Astrocyte (in vitro differentiated cells and primary cell): ENCODE measurements around the gene CRYBA4. TPM values are rescaled to one million over a fixed set of nuclear protein-coding genes. Genes with fewer than 3 reads are reported as not detected.

ENCODE experiments used
- DNase-seq: peaks from one replicate; pipeline ENCODE4 v3.0.0-alpha.2; 2010; ENCODE audit warnings: low read depth
- FAIRE-seq: peaks from 2 replicates; lab custom pipeline; 2011; peaks lifted over from hg19 to GRCh38; lab: Jason Lieb, UNC
- H2AFZ ChIP-seq: 2 replicates; pipeline ENCODE4 v1.6.0; 2012; ENCODE audit warnings: low read depth, low read length, inconsistent platforms
- H3K27ac ChIP-seq: 2 replicates; pipeline ENCODE4 v1.5.1; 2011; ENCODE audit warnings: low read depth, low read length, inconsistent platforms
- H3K27me3 ChIP-seq: 2 replicates; pipeline ENCODE4 v1.6.0; 2011; ENCODE audit warnings: low read length, inconsistent platforms; ENCODE audit not compliant: insufficient read depth
- H3K36me3 ChIP-seq: 2 replicates; pipeline ENCODE4 v1.5.1; 2011; ENCODE audit warnings: low read length, inconsistent platforms; ENCODE audit not compliant: insufficient read depth
- H3K4me1 ChIP-seq: 2 replicates; pipeline ENCODE4 v1.5.1; 2011; ENCODE audit warnings: low read length, inconsistent platforms; ENCODE audit not compliant: insufficient read depth
- H3K4me2 ChIP-seq: 2 replicates; pipeline ENCODE4 v1.6.0; 2012; ENCODE audit warnings: low read length, inconsistent platforms
- H3K4me3 ChIP-seq: 2 replicates; pipeline ENCODE4 v1.5.1; 2011; ENCODE audit warnings: low read depth, mild to moderate bottlenecking, low read length, inconsistent platforms; ENCODE audit not compliant: insufficient read depth
- H3K79me2 ChIP-seq: 2 replicates; pipeline ENCODE4 v1.6.0; 2012; ENCODE audit warnings: mild to moderate bottlenecking, low read length, inconsistent platforms; ENCODE audit not compliant: insufficient read depth
- H3K9ac ChIP-seq: 2 replicates; pipeline ENCODE4 v1.6.0; 2012; ENCODE audit warnings: mild to moderate bottlenecking, low read length, inconsistent platforms
- H3K9me3 ChIP-seq: 2 replicates; pipeline ENCODE4 v1.5.1; 2012; ENCODE audit warnings: low read depth, mild to moderate bottlenecking, low read length, inconsistent platforms; ENCODE audit not compliant: insufficient read depth
- H4K20me1 ChIP-seq: 2 replicates; pipeline ENCODE4 v1.6.0; 2012; ENCODE audit warnings: low read length, inconsistent platforms; ENCODE audit not compliant: insufficient read depth
- H3K27ac Mint-ChIP-seq: one replicate; pipeline ENCODE4 v1.8.0; 2021; ENCODE audit warnings: mild to moderate bottlenecking, mixed read lengths; ENCODE audit not compliant: unreplicated experiment
- H3K27me3 Mint-ChIP-seq: one replicate; pipeline ENCODE4 v1.8.0; 2021; ENCODE audit warnings: low read depth, mixed read lengths; ENCODE audit not compliant: unreplicated experiment
- H3K36me3 Mint-ChIP-seq: one replicate; pipeline ENCODE4 v1.8.0; 2021; ENCODE audit warnings: low read depth, mixed read lengths; ENCODE audit not compliant: unreplicated experiment
- H3K4me1 Mint-ChIP-seq: one replicate; pipeline ENCODE4 v1.8.0; 2021; ENCODE audit warnings: low read depth, mixed read lengths; ENCODE audit not compliant: unreplicated experiment
- H3K4me3 Mint-ChIP-seq: one replicate; pipeline ENCODE4 v1.8.0; 2021; ENCODE audit warnings: mild to moderate bottlenecking, moderate library complexity, mixed read lengths; ENCODE audit not compliant: unreplicated experiment
- H3K9me3 Mint-ChIP-seq: one replicate; pipeline ENCODE4 v1.8.0; 2021; ENCODE audit warnings: mild to moderate bottlenecking, mixed read lengths; ENCODE audit not compliant: unreplicated experiment
- EZH2 ChIP-seq: IDR thresholded peaks from 2 replicates; pipeline ENCODE4 v1.6.1; 2012; ENCODE audit warnings: mild to moderate bottlenecking, low read length, inconsistent platforms; ENCODE audit not compliant: insufficient read depth
- total RNA-seq: library from RNA; stranded (reverse); gene quantifications from 2 replicates; pipeline ENCODE4 v1.2.1, GENCODE V29; 2021
- TF ChIP-seq, protein P1 (sequence below): IDR thresholded peaks from 2 replicates; pipeline ENCODE4 v1.5.1; 2011; ENCODE audit warnings: low read depth, mild to moderate bottlenecking, inconsistent platforms, low read length, moderate library complexity; ENCODE audit not compliant: insufficient read depth

The CRYBA4 gene
- total RNA-seq, 1 donor from 2014 or later: 1.1 TPM

DNA sequence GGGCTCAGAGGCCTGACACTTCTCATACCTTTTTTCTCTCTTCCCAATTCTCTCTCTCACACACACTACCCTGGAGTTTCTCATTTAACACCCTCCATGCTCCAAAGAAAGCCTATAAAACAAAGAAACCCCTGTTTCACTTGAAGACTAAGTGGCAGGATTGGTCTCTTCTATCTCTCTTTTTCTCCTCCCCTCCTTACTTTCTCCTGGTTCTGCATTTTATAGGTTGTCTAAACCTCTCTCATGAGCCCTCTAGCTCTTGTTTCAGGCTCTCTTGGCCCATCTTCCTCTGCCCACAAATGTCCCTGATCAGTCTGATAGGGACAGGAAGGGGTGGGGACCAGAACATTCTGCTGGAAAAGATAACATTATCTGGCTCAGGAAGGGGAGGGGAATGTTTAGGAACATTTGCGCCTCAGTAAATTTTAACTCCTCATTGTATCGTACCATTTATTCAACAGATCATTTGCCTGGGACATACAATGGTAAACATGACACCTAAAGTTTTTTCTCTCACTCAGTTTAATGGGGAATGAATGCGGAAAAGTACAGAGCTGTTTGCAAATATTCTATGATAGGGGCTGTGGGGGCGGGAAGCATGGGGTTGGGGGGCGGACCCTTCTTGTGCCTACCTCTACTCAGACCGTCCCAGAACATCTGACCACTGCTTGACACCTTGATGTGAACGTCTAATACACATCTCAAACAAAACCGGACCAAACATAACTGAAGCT is 10.8 kb downstream of the CRYBA4 start:
- peaks cover 5% of the 10 kb centered on the region for H3K27me3 Mint-ChIP-seq
- Histone ChIP-seq H2AFZ (no peak overlapping the region), H3K36me3 (no peaks in the 10 kb centered on the region), H3K4me2 (no peak overlapping the region), H3K9ac (no peak overlapping the region), H3K27ac (no peak overlapping the region), H3K4me3 (no peak overlapping the region), H3K9me3 (no peaks in the 10 kb centered on the region), H4K20me1 (no peaks in the 10 kb centered on the region), H3K79me2 (no peaks in the 10 kb centered on the region), H3K4me1 (no peaks in the 10 kb centered on the region), H3K27me3 (peaks cover 2% of the 10 kb centered on the region)
- TF ChIP-seq, protein P1, sequence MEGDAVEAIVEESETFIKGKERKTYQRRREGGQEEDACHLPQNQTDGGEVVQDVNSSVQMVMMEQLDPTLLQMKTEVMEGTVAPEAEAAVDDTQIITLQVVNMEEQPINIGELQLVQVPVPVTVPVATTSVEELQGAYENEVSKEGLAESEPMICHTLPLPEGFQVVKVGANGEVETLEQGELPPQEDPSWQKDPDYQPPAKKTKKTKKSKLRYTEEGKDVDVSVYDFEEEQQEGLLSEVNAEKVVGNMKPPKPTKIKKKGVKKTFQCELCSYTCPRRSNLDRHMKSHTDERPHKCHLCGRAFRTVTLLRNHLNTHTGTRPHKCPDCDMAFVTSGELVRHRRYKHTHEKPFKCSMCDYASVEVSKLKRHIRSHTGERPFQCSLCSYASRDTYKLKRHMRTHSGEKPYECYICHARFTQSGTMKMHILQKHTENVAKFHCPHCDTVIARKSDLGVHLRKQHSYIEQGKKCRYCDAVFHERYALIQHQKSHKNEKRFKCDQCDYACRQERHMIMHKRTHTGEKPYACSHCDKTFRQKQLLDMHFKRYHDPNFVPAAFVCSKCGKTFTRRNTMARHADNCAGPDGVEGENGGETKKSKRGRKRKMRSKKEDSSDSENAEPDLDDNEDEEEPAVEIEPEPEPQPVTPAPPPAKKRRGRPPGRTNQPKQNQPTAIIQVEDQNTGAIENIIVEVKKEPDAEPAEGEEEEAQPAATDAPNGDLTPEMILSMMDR: no peak
- no peak for TF ChIP-seq EZH2
- H3K4me3 Mint-ChIP-seq: no peak overlapping the region
- no peak for DNase-seq
- peaks cover 2% of the 10 kb centered on the region for H3K36me3 Mint-ChIP-seq
- FAIRE-seq: no peak
- H3K27ac Mint-ChIP-seq: no peak overlapping the region
- H3K4me1 Mint-ChIP-seq: peaks cover 3% of the 10 kb centered on the region
- peaks cover 2% of the 10 kb centered on the region for H3K9me3 Mint-ChIP-seq

DNA sequence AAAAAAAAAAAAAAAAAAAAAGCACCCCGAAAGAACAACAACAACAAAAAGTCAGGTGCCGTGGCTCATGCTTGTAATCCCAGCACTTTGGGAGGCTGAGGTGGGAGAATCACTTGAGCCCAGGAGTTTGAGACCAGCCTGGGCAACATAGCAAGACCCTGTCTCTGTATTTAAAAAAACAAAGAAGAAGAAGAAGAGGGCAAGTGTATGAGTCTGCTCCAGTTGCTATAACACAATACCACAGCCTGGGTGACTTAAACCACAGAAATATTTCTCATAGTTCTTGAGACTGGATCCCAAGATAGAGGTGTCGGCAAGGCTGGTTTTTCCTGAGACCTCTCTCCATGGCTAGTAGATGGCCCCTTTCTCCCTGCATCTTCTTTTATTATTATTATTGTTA is 12.4 kb downstream of the CRYBA4 start:
- no peak for FAIRE-seq
- Mint-ChIP-seq H3K36me3 (peaks cover 2% of the 10 kb centered on the region), H3K9me3 (peaks cover 2% of the 10 kb centered on the region), H3K4me1 (peaks cover 3% of the 10 kb centered on the region), H3K27ac (no peak overlapping the region), H3K27me3 (no peaks in the 10 kb centered on the region), H3K4me3 (no peak overlapping the region)
- no peaks in the 10 kb centered on the region for H3K36me3 ChIP-seq
- TF ChIP-seq, protein P1: no peak
- TF ChIP-seq EZH2: no peak
- H3K27me3 ChIP-seq: peaks cover 2% of the 10 kb centered on the region
- H4K20me1 ChIP-seq: no peaks in the 10 kb centered on the region
- H3K79me2 ChIP-seq: no peaks in the 10 kb centered on the region
- H3K9ac ChIP-seq: no peak overlapping the region
- no peak overlapping the region for H3K27ac ChIP-seq
- H2AFZ ChIP-seq: no peak overlapping the region
- no peaks in the 10 kb centered on the region for H3K9me3 ChIP-seq
- H3K4me3 ChIP-seq: no peak overlapping the region
- no peak overlapping the region for H3K4me2 ChIP-seq
- no peaks in the 10 kb centered on the region for H3K4me1 ChIP-seq
- DNase-seq: no peak

DNA sequence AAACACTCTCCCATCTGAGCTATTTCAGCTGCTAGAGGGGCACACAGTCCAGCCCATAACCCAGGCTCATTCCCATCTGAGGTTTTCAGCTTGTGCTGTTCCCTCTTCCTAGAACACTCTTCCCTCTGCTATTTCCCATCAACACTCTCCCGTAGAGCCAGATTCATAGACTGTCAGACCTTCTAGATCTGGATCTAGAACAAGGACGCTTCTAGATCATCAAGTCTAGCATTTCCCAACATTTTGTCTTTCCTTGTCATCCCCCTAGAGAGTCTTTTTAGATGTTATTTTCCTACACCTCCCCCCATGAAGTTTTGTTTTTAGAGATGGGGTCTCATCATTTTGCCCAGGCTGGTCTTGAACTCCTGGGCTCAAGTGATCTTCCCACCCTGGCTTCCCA is 13.4 kb downstream of the CRYBA4 start:
- Histone ChIP-seq H3K4me1 (no peaks in the 10 kb centered on the region), H3K9ac (no peak overlapping the region), H3K9me3 (no peaks in the 10 kb centered on the region), H4K20me1 (no peaks in the 10 kb centered on the region), H3K4me2 (no peak overlapping the region), H3K36me3 (no peaks in the 10 kb centered on the region), H3K79me2 (no peaks in the 10 kb centered on the region), H3K27me3 (peaks cover 2% of the 10 kb centered on the region), H3K27ac (no peak overlapping the region), H3K4me3 (no peak overlapping the region), H2AFZ (no peak overlapping the region)
- FAIRE-seq (no peak), DNase-seq (no peak)
- Mint-ChIP-seq H3K27ac (no peak overlapping the region), H3K36me3 (peaks cover 2% of the 10 kb centered on the region), H3K9me3 (peaks cover 2% of the 10 kb centered on the region), H3K4me1 (peaks cover 3% of the 10 kb centered on the region), H3K27me3 (no peaks in the 10 kb centered on the region), H3K4me3 (no peak overlapping the region)
- TF ChIP-seq, protein P1: no peak
- no peak for TF ChIP-seq EZH2
